Pons (tissue), 1 donor: ENCODE results near the gene YEATS4.
"Not testable (repeated sequence)": the region's sequence is repeated elsewhere in the genome, so short reads cannot be mapped to it uniquely, and the experiment has no call there.

Experiments used
- DNase-seq: peaks from one replicate; pipeline ENCODE4 v3.0.0-alpha.2; 2016; ENCODE audit warnings: low spot score

YEATS4 gene

GRCh38 chr12:69359531-69360347, at the start of gene YEATS4:
Gene YEATS4, plus strand, starts transcription at chr12:69359743. Its CDS starts 230 bp downstream, at chr12:69359973.
- DNase-seq: peak; percentile 82

DNA sequence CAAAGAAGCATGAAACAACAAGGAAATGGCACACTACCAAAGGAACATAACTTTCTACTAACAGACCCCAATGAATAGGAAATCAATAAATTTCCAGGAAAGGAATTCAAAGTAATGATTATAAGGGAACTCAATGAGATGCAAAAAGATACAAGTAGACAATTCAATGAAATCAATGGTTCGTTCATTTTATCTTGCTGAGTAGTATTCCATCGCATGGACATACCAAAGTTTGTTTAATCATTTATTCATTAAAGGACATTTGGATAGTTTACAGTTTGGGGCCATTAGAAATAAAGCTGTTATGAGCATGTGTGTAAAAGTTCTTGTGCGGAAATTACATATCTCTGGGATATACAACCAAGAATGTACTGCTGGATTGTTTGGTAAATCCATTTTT, 46.3 kb upstream of the YEATS4 start:
- DNase-seq: no peak

DNA sequence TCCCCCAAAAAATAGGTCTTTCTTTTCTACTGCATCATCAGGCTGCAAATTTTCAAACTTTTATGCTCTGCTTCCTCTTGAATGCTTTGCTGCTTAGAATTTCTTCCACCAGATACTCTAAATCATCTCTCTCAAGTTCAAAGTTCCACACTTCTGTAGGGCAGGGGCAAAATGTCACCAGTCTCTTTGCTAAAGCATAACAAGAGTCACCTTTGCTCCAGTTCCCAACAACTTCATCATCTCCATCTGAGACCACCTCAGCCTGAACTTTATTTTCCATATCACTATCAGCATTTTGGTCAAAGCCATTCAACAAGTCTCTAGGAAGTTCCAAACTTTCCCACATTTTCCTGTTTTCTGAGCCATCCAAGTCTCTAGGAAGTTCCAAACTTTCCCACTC, 42.8 kb upstream of the YEATS4 start:
- DNase-seq: not testable (repeated sequence)

- not testable (repeated sequence) for DNase-seq
These were observed 42.3 kb upstream of the YEATS4 start for GRCh38 chr12:69317233-69317632.

DNA sequence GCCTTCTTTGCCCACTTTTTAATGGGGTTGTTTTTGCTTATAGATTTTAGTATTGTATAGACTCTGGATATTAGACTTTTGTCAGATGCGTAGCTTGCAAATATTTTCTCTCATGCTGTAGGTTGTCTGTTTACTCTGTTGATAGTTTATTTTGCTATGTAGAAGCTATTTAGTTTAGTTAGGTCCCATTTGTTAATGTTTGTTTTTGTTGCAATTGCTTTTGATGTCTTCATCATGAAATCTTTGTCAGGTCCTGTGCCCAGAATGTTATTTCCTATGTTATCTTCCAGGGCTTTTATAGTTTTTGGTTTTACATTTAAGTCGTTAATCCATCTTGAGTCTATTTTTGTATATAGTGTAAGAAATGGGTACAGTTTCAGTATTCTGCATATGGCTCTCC, 41.3 kb upstream of the YEATS4 start:
- no peak for DNase-seq

- no peak for DNase-seq
These were observed 38.2 kb upstream of the YEATS4 start for GRCh38 chr12:69321351-69321750.

GRCh38 chr12:69324797-69325466, 34.6 kb upstream of the YEATS4 start:
- peak; percentile 26 for DNase-seq

DNA sequence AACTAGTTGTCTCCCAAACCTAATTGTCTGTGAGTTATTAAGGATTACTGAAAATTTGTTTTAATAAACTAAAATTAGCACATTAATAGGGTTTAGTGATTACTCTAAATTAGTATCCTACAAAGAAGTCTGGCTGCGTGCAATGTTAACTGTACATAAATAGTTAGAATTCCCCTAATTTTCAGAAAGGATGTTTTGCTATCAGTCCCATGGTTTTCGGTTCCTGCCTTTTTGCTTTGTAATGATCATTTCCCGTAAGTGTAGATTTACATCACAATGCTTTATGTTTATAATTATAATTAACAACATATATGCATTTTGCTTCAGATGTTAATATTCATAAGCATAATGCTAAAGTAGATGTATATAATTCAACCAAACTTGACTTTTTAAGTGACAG, 31.1 kb upstream of the YEATS4 start:
- DNase-seq: no peak

GRCh38 chr12:69329669-69330428, 29.7 kb upstream of the YEATS4 start:
- no peak for DNase-seq

GRCh38 chr12:69330475-69331473, 28.8 kb upstream of the YEATS4 start:
- peak; percentile 11 for DNase-seq

DNA sequence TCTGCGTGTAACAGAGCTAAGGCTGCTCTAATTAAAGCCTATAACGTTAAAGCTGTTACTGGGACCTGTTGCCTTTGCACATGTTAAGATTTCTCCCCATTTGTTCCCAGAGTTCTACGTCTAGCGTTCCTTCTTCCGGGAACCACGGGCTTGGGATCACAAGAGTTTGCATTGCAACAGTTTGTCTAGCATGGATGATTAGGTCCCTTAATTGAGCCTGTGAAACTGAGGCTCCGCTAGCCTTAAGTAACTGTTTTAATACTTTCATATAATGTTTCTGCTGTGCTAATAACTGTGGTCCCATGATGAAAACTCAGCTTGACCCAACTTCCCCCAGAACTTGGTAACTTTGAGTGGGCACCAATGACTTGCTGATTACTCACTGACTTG, 28.0 kb upstream of the YEATS4 start:
- no peak for DNase-seq

DNA sequence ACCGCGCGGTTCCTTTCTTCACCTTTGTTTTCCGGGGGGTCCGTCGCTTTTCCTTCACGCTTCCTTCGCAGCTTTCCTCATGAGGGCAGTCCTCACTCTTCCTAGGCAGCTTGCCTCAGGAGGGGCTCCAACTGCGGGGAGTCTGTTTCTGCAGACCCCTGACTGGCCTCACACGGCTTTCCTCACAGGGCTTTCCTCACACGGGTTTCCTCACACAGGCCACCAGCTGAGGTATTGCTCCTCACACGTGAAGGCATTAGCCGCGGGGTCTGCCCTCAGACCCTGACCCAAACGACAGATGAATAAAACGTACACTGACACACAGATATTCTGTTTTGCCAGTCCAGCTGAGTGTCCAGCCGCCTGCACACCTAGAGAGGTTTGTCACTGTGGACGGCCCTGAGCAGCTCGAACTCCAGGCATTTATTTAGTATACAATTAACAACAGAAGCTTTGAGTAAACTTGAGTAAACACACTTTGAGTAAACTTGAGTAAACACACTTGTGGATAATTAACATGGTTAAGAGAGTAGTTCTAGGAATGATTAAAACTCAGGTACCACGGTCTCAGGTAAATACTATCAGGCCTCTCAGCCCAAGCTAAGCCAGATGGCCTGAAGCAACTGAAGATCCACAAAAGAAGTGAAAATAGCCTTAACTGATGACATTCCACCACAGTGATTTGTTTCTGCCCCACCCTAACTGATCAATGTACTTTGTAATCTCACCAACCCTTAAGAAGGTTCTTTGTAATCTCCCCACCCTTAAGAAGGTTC, 27.4 kb upstream of the YEATS4 start:
- DNase-seq: no peak

- no peak for DNase-seq
These were observed 26.7 kb upstream of the YEATS4 start for GRCh38 chr12:69332815-69333358.

DNA sequence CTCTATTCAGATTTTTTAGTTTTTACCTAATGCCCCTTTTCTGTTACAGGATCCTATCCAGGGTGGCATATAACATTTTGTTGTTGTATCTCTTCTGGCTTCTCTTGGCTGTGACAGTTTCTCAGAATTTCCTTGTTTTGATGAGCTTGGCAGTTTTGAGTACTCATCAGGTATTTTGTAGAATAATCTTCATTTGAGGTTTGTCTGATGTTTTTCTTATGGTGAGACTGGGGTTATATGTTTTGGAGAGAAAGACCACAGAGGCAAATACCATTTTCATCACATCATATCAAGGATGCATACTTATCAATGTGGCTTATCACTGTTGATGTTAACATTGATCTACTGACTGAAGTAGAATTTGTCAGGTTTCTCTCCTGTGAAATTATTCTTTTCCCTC, 25.4 kb upstream of the YEATS4 start:
- DNase-seq: no peak

DNA sequence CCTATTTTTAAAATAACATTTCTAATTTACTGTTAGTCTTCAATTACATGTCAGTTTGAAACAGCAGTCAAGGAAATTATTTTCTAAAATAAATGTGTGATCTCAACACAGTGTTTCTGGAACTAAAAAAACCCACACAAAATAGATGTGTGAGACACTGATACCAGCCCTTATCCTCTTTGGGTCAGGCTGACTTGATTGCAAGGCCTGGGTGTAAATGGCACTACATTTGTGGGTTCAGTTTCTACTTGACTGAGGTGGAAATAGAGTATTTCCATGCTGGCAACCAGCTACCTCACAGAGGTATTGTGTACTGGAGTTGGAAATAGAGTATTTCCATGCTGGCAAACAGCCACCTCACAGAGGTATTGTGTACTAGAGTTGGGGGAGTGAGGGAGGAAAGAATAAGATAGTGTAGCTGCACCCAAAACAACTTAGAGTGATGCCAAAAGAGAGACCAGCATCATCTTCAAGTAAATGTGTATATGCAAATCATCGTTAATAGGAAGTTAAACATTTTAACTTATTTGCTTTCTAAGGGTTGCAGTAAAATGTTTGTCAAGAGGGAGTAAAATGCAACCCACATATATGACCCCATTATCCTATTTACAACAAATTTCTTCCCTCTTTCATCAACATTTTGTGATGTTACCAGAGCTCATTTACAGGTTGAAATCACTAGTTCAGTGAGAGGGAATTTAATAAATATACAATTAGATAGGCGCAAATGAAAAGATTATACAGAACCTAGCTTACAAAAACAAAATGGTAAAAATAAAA, 22.0 kb upstream of the YEATS4 start:
- no peak for DNase-seq

DNA sequence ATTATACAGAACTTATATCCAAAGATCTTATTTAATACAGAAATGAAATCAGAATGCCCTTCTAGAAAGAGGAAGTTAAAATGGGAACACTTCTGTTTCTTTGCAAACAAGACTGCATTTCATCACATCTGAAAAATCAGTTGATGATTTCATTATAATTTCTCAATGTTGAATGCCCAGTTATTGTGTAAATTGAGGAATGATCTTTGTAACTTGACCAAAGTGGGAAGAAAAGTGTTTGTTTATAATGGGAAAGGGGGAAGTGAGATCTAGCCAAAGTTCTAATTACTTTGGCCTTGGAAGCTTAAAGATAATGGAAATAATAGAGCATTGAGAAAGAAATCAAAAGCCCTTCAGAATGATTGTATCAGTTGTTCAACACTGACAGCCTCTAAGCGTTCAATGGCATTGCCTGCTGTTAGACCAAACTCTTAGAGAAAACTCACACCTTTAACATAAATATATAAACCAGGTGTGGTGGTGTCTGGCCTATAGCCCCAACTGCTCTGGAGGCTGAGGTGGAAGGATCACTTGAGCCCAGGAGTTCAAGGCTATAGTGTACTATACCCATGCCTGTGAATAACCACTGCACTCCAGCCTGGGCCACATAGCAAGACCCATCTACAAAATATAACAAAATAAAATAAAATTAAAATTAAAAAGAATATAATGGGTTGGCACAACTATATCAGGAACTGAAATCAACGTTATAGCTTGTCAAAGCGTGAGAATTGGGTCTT, 21.3 kb upstream of the YEATS4 start:
- peak; percentile 29 for DNase-seq

GRCh38 chr12:69338936-69339335, 20.6 kb upstream of the YEATS4 start:
- DNase-seq: no peak

DNA sequence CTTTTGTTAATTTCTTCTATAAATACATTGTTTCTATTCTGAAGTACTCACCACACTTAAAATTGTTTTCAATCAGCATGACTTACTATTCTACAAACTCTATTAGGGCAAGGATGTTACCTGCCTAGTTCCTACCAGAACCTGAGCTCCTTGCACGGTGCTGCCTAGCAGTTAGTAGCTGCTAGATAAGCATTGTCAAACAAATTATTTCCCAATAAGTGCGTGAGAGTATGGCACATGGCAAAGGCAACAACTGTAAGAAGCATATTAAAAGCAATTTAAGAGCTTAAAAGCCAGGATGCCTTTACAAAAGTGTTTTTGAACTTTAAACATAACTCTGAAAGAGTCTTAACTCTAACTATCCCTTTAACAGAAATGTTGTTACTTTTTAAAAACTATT, 19.5 kb upstream of the YEATS4 start:
- DNase-seq: no peak

DNA sequence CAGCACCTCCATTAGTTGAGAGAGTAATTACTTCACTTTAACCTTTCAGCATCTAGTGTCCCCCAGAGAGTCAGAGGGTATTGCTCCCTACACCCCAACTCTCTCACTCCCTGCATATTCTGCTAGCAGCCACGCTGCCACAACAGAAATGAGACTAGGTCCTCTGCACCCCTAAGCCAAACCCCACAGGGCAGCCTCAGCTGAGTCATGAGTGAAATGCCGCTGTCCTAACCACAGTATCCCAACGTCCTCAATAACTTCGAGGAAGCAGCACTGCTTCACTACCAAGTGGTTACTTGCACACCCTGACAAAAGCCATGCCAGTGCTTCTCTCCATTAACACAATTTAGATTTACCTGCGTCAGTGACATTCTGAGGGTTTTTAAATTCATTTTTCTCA, 18.2 kb upstream of the YEATS4 start:
- DNase-seq: no peak
